GM19035 (cell line): ENCODE data around the gene ANGPTL8.
A peak's percentile ranks its signal among the peaks of the same experiment; 100 is the strongest.

Experiments
- ATAC-seq: cut with Tn5 transposase; IDR thresholded peaks from one replicate; pipeline ENCODE4 v1.9.1; 2021; ENCODE audit not compliant: unreplicated experiment

ANGPTL8 gene

GRCh38 chr19:11234486-11235075 lies 4.8 kb upstream of the ANGPTL8 start:
- ATAC-seq, result no peak

- no peak for ATAC-seq
Observed at GRCh38 chr19:11236324-11237301, 2.8 kb upstream of the ANGPTL8 start.

DNA sequence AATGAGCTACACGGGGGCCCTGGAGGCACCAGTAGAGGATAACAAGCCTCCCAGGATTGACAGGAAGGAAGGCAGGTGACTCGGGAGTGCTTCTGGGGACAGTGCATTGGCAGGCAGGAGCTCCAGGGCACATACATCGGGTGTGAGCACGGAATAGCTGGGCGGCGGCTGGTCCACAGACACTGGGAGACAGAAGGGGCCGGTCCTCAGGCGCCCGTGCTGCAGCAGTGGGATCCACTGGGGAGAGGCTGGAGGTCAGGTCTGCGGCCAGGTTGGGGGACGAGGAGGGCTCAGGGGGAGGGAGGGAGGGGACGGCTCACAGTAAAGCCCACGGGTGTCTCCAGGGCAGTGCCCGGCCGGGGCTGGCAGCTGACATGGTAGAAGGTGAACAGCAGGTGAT lies 2.1 kb upstream of the ANGPTL8 start:
- no peak for ATAC-seq

DNA sequence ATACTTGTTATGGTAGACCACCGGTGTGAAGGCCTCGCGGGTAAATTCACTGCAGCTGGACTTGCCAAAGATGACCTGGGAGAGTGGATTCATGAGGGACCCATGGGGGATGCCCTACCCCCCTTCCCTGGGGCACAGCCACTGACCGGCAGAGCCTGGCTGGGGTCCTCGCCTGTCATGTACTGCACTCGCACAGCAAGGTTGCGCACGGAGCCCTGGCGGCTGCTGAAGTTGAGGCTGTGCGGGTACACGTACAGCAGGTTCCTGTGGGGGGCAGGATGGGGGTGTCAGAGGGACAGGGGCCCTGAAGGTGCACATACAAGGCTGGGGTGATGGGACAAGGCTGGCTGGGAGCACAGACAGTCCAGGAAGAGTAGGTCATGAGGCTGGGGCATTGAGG lies 1.4 kb upstream of the ANGPTL8 start:
- ATAC-seq, result no peak

- no peak for ATAC-seq
Observed at GRCh38 chr19:11238781-11239376, 540 bp upstream of the ANGPTL8 start.

DNA sequence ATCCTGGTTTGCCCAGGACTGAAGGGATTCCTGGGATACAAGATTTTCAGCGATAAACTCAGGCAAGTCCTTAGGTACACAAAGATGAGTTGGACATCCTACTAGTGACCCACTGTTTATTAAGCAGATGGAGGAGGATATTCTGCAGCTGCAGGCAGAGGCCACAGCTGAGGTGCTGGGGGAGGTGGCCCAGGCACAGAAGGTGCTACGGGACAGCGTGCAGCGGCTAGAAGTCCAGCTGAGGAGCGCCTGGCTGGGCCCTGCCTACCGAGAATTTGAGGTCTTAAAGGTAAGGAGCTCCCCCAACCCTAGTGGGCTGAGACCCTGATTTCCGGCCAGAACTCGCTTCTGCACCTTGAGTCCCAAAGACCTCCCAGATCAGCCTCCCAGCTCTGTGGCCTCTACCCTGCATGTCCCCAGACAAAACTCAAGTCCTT lies 607 bp downstream of the ANGPTL8 start:
- ATAC-seq, result no peak

DNA sequence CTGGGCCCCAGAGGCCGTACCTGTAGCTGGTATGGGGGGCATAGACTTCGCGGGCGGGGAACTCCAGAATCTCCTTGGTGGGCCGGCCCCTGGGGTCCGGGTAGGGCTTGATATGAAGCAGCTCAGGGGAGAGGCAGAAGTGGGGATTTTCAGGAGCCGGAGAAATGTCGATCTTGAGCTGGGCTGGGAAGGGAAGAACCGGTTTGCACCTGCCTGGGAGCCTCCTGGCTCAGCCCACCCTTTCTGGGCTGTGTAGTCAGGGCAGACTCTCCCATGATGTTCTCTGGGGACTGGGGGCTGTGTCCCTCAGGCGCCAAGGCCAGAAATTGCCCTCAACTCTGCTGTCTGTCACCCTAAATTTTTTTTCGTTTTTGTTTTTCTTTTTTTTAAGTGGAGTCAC lies 2.6 kb downstream of the ANGPTL8 start:
- no peak for ATAC-seq

- peak; percentile 70 for ATAC-seq
Observed at GRCh38 chr19:11242864-11243797, 3.7 kb downstream of the ANGPTL8 start.

- no peak for ATAC-seq
Observed at GRCh38 chr19:11243798-11244169, 4.4 kb downstream of the ANGPTL8 start.

DNA sequence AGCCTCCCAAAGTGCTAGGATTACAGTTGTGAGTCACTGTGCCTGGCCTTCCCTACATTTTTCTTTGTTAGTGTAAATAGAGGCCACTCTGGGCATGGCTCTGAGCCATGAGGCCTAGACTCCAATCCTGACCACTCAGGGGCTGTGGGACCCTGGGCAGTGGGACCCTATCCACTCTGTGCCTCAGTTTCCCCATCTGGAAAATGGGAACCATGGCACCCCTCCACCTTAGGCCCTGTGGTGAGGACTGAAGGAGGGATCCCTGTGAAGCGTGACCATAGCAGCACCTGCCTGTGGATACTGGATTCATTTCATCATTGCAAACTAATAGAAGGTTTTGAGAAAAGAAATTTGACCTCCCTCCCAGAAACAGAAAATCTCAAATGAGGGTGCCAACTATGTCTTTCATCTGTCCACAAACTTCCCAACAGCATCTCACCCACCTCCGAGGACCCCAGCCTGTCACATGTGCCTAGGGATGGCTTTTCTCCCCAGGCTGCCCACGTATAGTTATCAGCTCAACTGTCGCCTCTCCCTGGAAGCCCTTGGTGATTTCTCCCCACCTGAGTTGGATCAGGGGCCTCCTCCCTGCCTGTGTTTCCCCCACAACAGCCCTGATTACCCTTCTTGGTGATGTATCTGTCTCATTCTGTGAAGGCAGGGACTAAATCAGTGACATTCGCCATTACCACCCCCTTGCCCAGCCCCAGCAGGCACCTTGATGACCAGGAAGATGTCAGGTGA lies 5.6 kb downstream of the ANGPTL8 start:
- no peak for ATAC-seq

DNA sequence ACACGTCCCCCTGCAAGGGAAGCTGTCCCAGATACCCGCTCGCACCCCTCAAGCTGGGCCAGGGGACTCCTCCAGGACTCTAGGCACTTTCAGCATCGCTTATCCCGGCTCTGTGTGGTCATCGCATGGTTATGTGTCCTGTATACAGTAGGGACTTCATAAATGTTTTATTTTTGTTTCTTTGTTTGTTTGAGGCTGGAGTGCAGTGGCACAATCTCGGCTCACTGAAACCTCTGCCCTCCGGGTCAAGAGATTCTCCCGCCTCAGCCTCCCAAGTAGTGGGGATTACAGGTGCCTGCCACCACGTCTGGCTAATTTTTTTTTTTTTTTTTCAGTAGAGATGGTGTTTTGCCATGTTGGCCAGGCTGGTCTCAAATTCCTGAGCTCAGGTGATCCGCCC lies 7.5 kb downstream of the ANGPTL8 start:
- ATAC-seq, result no peak

DNA sequence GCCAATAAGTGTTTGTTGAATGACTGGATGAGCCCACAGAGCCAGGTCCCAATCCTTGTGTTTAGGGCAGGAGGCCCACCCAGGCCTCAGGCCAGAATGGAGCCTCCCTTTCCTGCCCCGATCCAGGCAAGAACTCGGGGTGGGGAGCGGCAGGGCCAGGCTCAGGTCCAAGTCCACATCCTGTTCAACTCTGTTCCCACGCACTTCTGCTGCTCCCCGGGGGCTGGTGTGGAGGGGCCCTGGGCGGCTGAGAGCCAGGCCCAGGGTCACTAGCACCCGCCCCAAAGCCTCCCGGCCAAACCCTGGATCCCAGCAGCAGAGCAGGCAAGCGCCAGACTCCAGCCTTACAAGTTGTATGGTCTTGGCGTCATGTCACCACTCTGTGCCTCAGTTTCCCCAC lies 8.0 kb downstream of the ANGPTL8 start:
- ATAC-seq, result no peak

GRCh38 chr19:11247934-11248333 lies 8.5 kb downstream of the ANGPTL8 start:
- no peak for ATAC-seq

DNA sequence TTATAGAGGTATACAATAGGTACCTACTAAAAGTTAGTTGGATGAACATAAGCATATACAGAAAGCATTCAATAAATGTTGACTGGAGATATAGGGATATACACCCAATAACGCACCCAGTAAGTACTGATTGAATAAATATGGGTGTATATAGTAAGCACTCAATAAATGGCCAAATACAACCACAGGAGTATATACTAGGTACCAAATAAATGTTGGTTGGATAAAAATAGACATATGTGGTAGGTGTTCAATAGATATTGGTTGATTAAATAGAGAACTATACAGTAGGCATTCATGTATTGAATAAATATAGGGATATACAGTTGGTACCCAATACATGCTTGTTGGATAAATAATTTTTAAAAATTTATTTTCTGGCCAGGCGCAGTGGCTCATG lies 9.4 kb downstream of the ANGPTL8 start:
- no peak for ATAC-seq

- no peak for ATAC-seq
Observed at GRCh38 chr19:11251217-11251616, 11.8 kb downstream of the ANGPTL8 start.

DNA sequence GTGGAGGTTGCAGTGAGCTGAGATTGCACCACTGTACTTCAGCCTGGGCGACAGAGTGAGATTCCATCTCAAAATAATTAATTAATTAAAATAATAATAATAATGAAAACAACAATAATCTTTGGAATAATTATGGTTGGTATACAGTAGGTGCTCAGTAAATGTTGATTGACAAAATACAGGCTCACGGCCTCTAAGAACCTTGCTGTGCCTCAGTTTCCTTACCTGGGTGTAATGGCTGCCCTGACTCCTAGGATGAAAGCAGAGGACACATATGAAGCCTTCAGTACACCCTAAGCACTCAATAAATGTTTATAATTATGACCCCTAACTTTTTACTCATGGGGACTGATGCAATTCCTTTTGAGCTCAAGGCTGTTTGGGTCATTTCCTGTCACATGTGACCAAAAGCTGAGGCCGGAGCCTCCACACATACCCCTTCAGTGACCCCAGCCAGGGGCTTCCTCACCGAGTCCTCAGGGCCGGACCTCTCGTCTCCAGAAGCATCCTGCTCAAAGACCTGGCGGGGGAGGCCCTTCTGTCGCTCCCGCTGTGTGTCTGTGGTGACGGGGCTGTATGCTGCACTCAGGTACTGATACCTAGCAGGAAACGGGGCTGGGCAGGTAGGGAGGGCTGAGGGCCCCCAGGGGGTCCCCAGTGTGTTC lies 12.4 kb downstream of the ANGPTL8 start:
- ATAC-seq, result no peak

- no peak for ATAC-seq
Observed at GRCh38 chr19:11252665-11253355, 13.4 kb downstream of the ANGPTL8 start.

GRCh38 chr19:11254666-11255065 lies 15.2 kb downstream of the ANGPTL8 start:
- ATAC-seq, result no peak

- no peak for ATAC-seq
Observed at GRCh38 chr19:11256189-11256588, 16.8 kb downstream of the ANGPTL8 start.
